GM12878 (cell line): ENCODE results near the gene CACNA2D1. TPM values are rescaled to one million over a fixed set of nuclear protein-coding genes. Genes with fewer than 3 reads are reported as not detected.
A peak's percentile ranks its signal among the peaks of the same experiment; 100 is the strongest.

Source experiments
- ATAC-seq: fragments of 200-7000 bp; cut with Tn5 transposase; 3 replicates; pipeline ENCODE4 v1.9.1; 2020; ENCODE audit warnings: mild to moderate bottlenecking, moderate library complexity
- BruUV-seq: library from RNA; stranded (reverse); fragments of 400-500 nt; replicated peaks from 2 replicates; lab custom pipeline; 2021; lab: Mats Ljungman, UMichigan
- CTCF ChIA-PET: fragments of 300-600 bp; sonication (Branson Sonifier 250); formaldehyde crosslinking; extraction: SDS; loops from one replicate; lab custom pipeline; 2021; ENCODE audit warnings: inconsistent platforms; lab: Yijun Ruan, JAX
- POLR2A ChIA-PET: fragments of 350-600 bp; formaldehyde crosslinking; extraction: SDS; loops from one replicate; lab custom pipeline; 2021; ENCODE audit warnings: inconsistent platforms; lab: Charles Lee
- RAD21 ChIA-PET: fragments of 300-600 bp; sonication (Branson Sonifier 250); formaldehyde crosslinking; loops from one replicate; lab custom pipeline; 2023; ENCODE audit warnings: antibody characterized with exemption; ENCODE audit not compliant: unreplicated experiment; lab: Charles Lee
- SMC1A ChIA-PET: fragments of 300-600 bp; sonication (Branson Sonifier 250); formaldehyde crosslinking; loops from one replicate; lab custom pipeline; 2023; ENCODE audit not compliant: unreplicated experiment, uncharacterized antibody; lab: Charles Lee
- DNase-seq: peaks from one replicate; pipeline ENCODE4 v3.0.0-alpha.2; 2011; ENCODE audit warnings: low read depth, low spot score
- FAIRE-seq: peaks from 3 replicates; lab custom pipeline; 2011; peaks lifted over from hg19 to GRCh38; lab: Jason Lieb, UNC
- H2AFZ ChIP-seq: 2 replicates; pipeline ENCODE4 v1.6.0; 2011; ENCODE audit warnings: low read depth, low read length, control low read depth; ENCODE audit not compliant: control insufficient read depth
- H3K27ac ChIP-seq: 2 replicates; pipeline ENCODE4 v1.5.1; 2011; ENCODE audit warnings: control low read depth; ENCODE audit not compliant: control insufficient read depth, insufficient read depth
- H3K27me3 ChIP-seq, 2 experiments: replicated peaks in 1 of 2; 2 replicates each; pipeline versions ENCODE4 v1.6.0 to v1.6.1; 2011; ENCODE audit warnings: low read length in 1 of 2; ENCODE audit not compliant: control insufficient read depth in 2 of 2, insufficient read depth in 2 of 2
- H3K36me3 ChIP-seq, 2 experiments: 2 replicates each; pipeline ENCODE4 v1.5.1; 2011; ENCODE audit warnings: low read length in 1 of 2; ENCODE audit not compliant: control insufficient read depth in 2 of 2, insufficient read depth in 2 of 2
- H3K4me1 ChIP-seq: 2 replicates; pipeline ENCODE4 v1.6.1; 2011; ENCODE audit warnings: mild to moderate bottlenecking, low read length, moderate library complexity, mixed read lengths; ENCODE audit not compliant: control insufficient read depth, insufficient read depth
- H3K4me2 ChIP-seq: 2 replicates; pipeline ENCODE4 v1.6.0; 2011; ENCODE audit warnings: control low read depth; ENCODE audit not compliant: control insufficient read depth, insufficient read depth
- H3K4me3 ChIP-seq: fragments of 200-600 bp; sonication (generic); 2 replicates; pipeline ENCODE4 v1.5.1; 2016
- H3K79me2 ChIP-seq: 2 replicates; pipeline ENCODE4 v1.6.0; 2011; ENCODE audit warnings: low read length; ENCODE audit not compliant: control insufficient read depth, insufficient read depth
- H3K9ac ChIP-seq: 2 replicates; pipeline ENCODE4 v1.8.0; 2011; ENCODE audit warnings: low read length, control low read depth, mixed read lengths; ENCODE audit not compliant: control insufficient read depth, insufficient read depth
- H3K9me3 ChIP-seq: replicated peaks from 3 replicates; pipeline ENCODE4 v1.5.1; 2011; ENCODE audit warnings: mild to moderate bottlenecking, low read length; ENCODE audit not compliant: control insufficient read depth, insufficient read depth
- H4K20me1 ChIP-seq: 2 replicates; pipeline ENCODE4 v1.6.0; 2011; ENCODE audit not compliant: control insufficient read depth, insufficient read depth
- ASH2L ChIP-seq: fragments of 300-600, 200-600 bp; sonication (generic); IDR thresholded peaks from 2 replicates; pipeline ENCODE4 v1.6.1; 2017; ENCODE audit warnings: low read depth, mild to moderate bottlenecking, borderline replicate concordance
- BCL3 ChIP-seq: IDR thresholded peaks from 2 replicates; pipeline ENCODE4 v1.6.1; 2011; ENCODE audit warnings: borderline replicate concordance, low read depth, mild to moderate bottlenecking, moderate library complexity, low read length; ENCODE audit not compliant: insufficient read depth, poor library complexity, severe bottlenecking
- CUX1 ChIP-seq: IDR thresholded peaks from 2 replicates; pipeline ENCODE4 v1.6.1; 2012; ENCODE audit warnings: improper control_type of control experiment, low read depth, low read length; ENCODE audit not compliant: insufficient replicate concordance
- NFXL1 ChIP-seq: fragments of 450-650 bp; IDR thresholded peaks from 2 replicates; pipeline ENCODE4 v1.6.1; 2017; ENCODE audit warnings: antibody characterized with exemption, mild to moderate bottlenecking, borderline replicate concordance
- NFYB ChIP-seq: IDR thresholded peaks from 2 replicates; pipeline ENCODE4 v1.6.1; 2011; ENCODE audit warnings: low read depth, mild to moderate bottlenecking, low read length, improper control_type of control experiment, moderate library complexity; ENCODE audit not compliant: insufficient read depth
- RCOR1 ChIP-seq: conservative IDR thresholded peaks from 2 replicates; pipeline ENCODE4 v1.6.1; 2012; ENCODE audit warnings: low read depth, low read length, improper control_type of control experiment
- SREBF2 ChIP-seq: IDR thresholded peaks from 2 replicates; pipeline ENCODE4 v1.6.1; 2012; ENCODE audit warnings: mild to moderate bottlenecking, low read length
- TBL1XR1 ChIP-seq: IDR thresholded peaks from 2 replicates; pipeline ENCODE4 v1.6.1; 2012; ENCODE audit warnings: low read depth, low read length, improper control_type of control experiment
- ZSCAN29 ChIP-seq: fragments of 450-650 bp; IDR thresholded peaks from 2 replicates; pipeline ENCODE4 v1.6.1; 2017; ENCODE audit warnings: mild to moderate bottlenecking, moderate library complexity
- ZZZ3 ChIP-seq: IDR thresholded peaks from 2 replicates; pipeline ENCODE4 v1.6.1; 2011; ENCODE audit warnings: low read depth; ENCODE audit not compliant: control insufficient read depth, insufficient read length
- WGBS: methylation state at CpG from one replicate; pipeline ENCODE4 v1.1.6; 2016; ENCODE audit warnings: low lambda C conversion rate; ENCODE audit not compliant: insufficient replicate concordance, insufficient coverage; ENCODE audit errors: missing lambda C conversion rate; 5-methylcytosine and 5-hydroxymethylcytosine counted together
- in situ Hi-C: fragments of 300-500 bp; cut with MboI; formaldehyde crosslinking; loops from 9 replicates; pipeline ENCODE4 v1.14.3; 2018; ENCODE audit warnings: mixed read lengths
- intact Hi-C: fragments of 100-400 bp; cut with micrococcal nuclease; formaldehyde crosslinking; loops from one replicate; pipeline ENCODE4 v1.14.2; 2022; ENCODE audit not compliant: unreplicated experiment
- polyA plus RNA-seq, 11 experiments: library from polyadenylated mRNA; depleted of rRNA in 4 of 11; unstranded in 6 of 11; stranded (reverse) in 5 of 11; fragments of >200 nt; fragmentation: Nextera tagmentation in 4 of 11; fragmentation: Illumina TruSeq in 1 of 11; extraction: Ambion mirVana in 4 of 11; extraction: Trizol in 1 of 11; gene quantifications; 1 replicate in 1 of 11; 2 replicates in 10 of 11; pipeline versions ENCODE4 v1.2.1 to v1.2.3, GENCODE V29; 2011 to 2016; ENCODE audit warnings: inconsistent platforms in 2 of 11, missing spikeins in 2 of 11, low read depth in 1 of 11
- total RNA-seq, 4 experiments: library from RNA; depleted of rRNA in 3 of 4; stranded (reverse); fragments of >200 nt in 3 of 4; fragmentation: Illumina TruSeq in 1 of 4; extraction: Trizol in 1 of 4; gene quantifications; 2 replicates each; pipeline versions ENCODE4 v1.2.1 to v1.2.3, GENCODE V29; 2013 to 2021
- TF ChIP-seq, protein P1 (sequence below): fragments of 450-650 bp; formaldehyde crosslinking; IDR thresholded peaks from 2 replicates; pipeline ENCODE4 v1.4.0; 2022; ENCODE audit warnings: mild to moderate bottlenecking, moderate library complexity

CACNA2D1 gene
- total and polyA plus RNA-seq, 10 of the 15 experiments (the other 5 are each of a cell fraction or from before 2014, with no cell fraction given) = 0.14 to 14.8 (median 0.97) TPM

GRCh38 chr7:82051601-82052000, 392.0 kb downstream of the CACNA2D1 start (continued):
- no peak for TF ChIP-seq BCL3

DNA sequence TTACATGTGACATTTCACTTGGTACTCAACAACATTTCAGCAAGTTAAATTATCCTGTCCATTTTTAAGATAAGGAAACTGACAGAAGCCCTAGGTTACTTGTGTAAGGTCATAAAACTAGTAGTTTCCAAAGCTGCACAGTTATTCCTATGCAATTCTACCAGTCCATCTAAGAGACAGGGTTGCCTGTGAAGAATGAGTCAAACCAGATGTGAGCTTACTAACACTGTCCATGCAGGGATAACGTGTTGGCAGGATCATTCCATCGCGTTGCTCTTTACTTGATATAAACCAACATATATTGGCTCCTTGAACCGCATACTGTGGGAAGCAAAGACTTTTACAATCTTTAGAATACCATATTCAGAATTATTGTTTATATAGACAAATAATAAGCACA, 392.8 kb downstream of the CACNA2D1 start:
- POLR2A ChIA-PET = interaction anchor here (1.0 to 2.8 kb wide), 2 partner anchors 56 to 120 kb away, joined by 3 to 8 read pairs; no protein-coding TSS in a partner anchor
- DNase-seq = no peak
- Histone ChIP-seq H3K27me3 (no peaks in the 10 kb centered on the region), H3K36me3 (no peaks in the 10 kb centered on the region), H3K9me3 (no peaks in the 10 kb centered on the region), H3K4me2 (no peak overlapping the region), H3K9ac (no peak overlapping the region), H3K79me2 (no peaks in the 10 kb centered on the region), H3K27ac (no peak overlapping the region), H4K20me1 (no peaks in the 10 kb centered on the region), H3K4me1 (no peaks in the 10 kb centered on the region), H2AFZ (no peak overlapping the region), H3K4me3 (no peak overlapping the region)
- no TSS peak for BruUV-seq
- no peak for FAIRE-seq
- SMC1A ChIA-PET = interaction anchor here (0.9 to 2.6 kb wide), 12 partner anchors 25 to 665 kb away, joined by 3 to 25 read pairs (median 4); no protein-coding TSS in a partner anchor
- RAD21 ChIA-PET = interaction anchor here (0.7 to 8.4 kb wide), 4 partner anchors 29 to 214 kb away, joined by 4 to 45 read pairs (median 24); no protein-coding TSS in a partner anchor
- intact Hi-C loops (loop anchor here (1.0 to 10.0 kb wide), 3 partner anchors 30 to 244 kb away; no protein-coding TSS in a partner anchor), in situ Hi-C loops (no loop called here)
- CTCF ChIA-PET = interaction anchor here (1.5 to 7.3 kb wide), 5 partner anchors 58 to 520 kb away, joined by 3 to 71 read pairs (median 7); no protein-coding TSS in a partner anchor
- 65% methylated on average over 4 of the region's 4 CpGs for WGBS
- peak; percentile 7 for ATAC-seq
- TF ChIP-seq NFYB (no peak), RCOR1 (no peak), NFXL1 (no peak), ASH2L (no peak), SREBF2 (no peak), TBL1XR1 (no peak), CUX1 (no peak), ZZZ3 (no peak), ZSCAN29 (no peak)
- TF ChIP-seq, protein P1, sequence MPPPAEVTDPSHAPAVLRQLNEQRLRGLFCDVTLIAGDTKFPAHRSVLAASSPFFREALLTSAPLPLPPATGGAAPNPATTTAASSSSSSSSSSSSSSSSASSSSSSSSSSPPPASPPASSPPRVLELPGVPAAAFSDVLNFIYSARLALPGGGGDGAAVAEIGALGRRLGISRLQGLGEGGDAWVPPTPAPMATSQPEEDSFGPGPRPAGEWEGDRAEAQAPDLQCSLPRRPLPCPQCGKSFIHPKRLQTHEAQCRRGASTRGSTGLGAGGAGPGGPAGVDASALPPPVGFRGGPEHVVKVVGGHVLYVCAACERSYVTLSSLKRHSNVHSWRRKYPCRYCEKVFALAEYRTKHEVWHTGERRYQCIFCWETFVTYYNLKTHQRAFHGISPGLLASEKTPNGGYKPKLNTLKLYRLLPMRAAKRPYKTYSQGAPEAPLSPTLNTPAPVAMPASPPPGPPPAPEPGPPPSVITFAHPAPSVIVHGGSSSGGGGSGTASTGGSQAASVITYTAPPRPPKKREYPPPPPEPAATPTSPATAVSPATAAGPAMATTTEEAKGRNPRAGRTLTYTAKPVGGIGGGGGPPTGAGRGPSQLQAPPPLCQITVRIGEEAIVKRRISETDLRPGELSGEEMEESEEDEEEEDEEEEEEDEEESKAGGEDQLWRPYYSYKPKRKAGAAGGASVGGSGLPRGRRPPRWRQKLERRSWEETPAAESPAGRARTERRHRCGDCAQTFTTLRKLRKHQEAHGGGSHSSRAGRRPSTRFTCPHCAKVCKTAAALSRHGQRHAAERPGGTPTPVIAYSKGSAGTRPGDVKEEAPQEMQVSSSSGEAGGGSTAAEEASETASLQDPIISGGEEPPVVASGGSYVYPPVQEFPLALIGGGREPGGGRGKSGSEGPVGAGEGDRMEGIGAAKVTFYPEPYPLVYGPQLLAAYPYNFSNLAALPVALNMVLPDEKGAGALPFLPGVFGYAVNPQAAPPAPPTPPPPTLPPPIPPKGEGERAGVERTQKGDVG (CRISPR knock-in tag) = no peak
